GM10248 (cell line): ENCODE measurements around the gene UCN.

Experiments used
- CTCF ChIA-PET: fragments of 300-600 bp; sonication (Branson Sonifier 250); formaldehyde crosslinking; extraction: SDS; loops from one replicate; lab custom pipeline; 2021; ENCODE audit warnings: antibody characterized with exemption; lab: Yijun Ruan, JAX
- POLR2A ChIA-PET: fragments of 350-650 bp; sonication (Branson Sonifier 250); formaldehyde crosslinking; extraction: SDS; loops from one replicate; lab custom pipeline; 2020; ENCODE audit warnings: antibody characterized with exemption; lab: Yijun Ruan, JAX
- DNase-seq: peaks from one replicate; pipeline ENCODE4 v3.0.0; 2012; ENCODE audit errors: extremely low spot score
- TF ChIP-seq, protein P1 (sequence below): IDR thresholded peaks from 2 replicates; pipeline ENCODE4 v1.5.1; 2012; ENCODE audit warnings: mild to moderate bottlenecking, low read depth; ENCODE audit errors: extremely low read depth, missing control alignments, control extremely low read depth

The UCN gene

DNA sequence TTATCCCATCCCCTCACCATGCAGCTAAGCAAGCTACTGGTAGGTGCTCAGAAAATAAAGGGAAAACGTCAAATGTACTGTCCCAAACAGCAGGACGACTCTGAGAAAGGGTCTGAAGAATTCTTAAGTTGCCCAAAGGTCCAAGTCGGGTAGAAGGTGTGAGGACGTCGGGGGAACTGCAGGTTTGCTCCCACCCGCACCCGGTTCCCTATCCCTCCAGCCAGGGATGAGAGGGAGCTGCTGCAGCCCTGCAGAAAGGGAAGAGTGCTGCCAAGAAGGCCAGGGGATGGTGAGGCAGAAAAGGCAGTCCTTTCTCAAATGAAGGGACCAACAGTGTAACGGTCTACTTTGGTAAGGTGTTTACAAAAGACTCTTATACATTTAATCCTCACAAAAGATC is 6.9 kb upstream of the UCN start:
- ChIA-PET POLR2A (no interaction called here), CTCF (interaction anchor here (1.2 to 1.9 kb wide), 3 partner anchors 10 to 21 kb away, joined by 3 to 7 read pairs (median 4); no protein-coding TSS in a partner anchor)
- TF ChIP-seq, protein P1, sequence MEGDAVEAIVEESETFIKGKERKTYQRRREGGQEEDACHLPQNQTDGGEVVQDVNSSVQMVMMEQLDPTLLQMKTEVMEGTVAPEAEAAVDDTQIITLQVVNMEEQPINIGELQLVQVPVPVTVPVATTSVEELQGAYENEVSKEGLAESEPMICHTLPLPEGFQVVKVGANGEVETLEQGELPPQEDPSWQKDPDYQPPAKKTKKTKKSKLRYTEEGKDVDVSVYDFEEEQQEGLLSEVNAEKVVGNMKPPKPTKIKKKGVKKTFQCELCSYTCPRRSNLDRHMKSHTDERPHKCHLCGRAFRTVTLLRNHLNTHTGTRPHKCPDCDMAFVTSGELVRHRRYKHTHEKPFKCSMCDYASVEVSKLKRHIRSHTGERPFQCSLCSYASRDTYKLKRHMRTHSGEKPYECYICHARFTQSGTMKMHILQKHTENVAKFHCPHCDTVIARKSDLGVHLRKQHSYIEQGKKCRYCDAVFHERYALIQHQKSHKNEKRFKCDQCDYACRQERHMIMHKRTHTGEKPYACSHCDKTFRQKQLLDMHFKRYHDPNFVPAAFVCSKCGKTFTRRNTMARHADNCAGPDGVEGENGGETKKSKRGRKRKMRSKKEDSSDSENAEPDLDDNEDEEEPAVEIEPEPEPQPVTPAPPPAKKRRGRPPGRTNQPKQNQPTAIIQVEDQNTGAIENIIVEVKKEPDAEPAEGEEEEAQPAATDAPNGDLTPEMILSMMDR: no peak
- DNase-seq: no peak

DNA sequence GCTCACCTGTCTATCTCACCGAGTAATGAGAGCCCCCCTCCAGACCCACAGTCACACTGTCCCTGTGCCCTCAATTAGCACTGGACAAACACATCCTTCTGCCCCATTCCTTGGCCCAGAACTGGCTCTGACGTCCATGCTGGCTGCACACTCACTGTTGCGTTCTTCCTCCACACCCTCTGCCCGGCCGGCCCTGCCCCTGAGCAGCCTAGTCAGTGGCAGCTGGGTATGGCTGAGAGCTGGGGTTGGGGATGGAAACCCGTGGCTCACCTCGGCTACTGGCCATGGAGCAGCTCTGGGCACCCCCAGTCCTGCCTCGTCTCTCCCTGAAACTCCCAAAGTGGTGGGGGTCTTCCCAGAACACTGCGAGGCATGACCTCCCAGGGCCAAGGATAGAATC is 6.5 kb upstream of the UCN start:
- TF ChIP-seq, protein P1: no peak
- ChIA-PET POLR2A (no interaction called here), CTCF (interaction anchor here (1.2 to 1.9 kb wide), 4 partner anchors 9 to 21 kb away, joined by 3 to 8 read pairs (median 6); no protein-coding TSS in a partner anchor)
- no peak for DNase-seq

DNA sequence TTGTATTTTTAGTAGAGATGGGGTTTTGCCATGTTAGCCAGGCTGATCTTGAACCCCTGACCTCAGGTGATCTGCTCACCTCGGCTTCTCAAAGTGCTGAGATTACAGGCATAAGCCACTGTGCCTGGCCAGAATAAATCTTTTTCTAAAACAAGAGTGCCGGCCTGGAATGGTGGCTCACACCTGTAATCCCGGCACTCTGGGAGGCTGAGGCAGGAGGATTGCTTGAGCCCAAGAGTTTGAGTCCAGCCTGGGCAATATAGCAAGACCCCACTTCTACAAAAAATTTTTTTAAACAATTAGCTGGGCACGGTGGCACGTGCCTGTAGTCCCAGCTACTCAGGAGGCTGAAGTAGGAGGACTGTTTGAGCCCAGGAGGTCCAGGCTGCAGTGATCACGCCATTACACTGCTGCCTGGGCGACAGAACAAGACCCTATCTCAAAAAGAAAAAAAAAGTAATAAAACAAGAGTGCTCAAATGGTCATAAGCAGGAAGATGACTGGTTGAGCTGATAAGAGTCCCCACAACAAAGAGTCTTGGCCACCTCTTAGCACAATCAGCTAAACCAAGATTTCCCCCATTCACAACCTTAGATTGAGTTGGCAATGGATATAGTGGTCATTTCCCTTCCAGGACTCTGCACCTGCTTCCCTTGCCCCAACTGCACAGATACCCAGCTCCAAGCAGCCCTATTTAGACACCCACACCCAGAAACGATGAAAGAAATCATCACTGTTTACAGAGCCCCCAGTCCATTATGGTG is 5.8 kb upstream of the UCN start:
- DNase-seq: no peak
- POLR2A ChIA-PET: no interaction called here
- CTCF ChIA-PET: interaction anchor here (0.7 to 1.9 kb wide), 6 partner anchors 8 to 20 kb away, joined by 3 to 8 read pairs (median 4); no protein-coding TSS in a partner anchor
- TF ChIP-seq, protein P1: no peak

DNA sequence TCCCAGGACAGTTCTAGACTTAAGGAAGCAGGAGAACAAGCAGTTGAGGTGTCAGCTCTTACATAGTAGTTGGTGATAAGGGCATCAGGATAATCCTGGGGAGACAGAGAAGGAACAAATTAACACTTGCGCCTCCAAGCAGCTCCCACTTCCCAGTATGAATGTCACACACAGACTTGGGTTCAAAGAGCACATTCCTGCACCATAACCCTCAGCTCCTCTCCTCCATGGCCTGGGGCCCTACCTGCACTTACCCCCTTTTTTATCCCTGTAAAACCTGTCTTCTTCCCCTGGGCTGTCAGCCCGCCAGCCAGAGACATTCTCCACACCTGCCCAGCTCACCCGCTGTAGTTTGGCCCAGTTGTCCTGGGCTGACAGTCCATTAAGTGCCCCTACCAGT is 3.9 kb upstream of the UCN start:
- POLR2A ChIA-PET: no interaction called here
- TF ChIP-seq, protein P1: no peak
- DNase-seq: no peak
- CTCF ChIA-PET: interaction anchor here (1.5 to 3.7 kb wide), 4 partner anchors 9 to 33 kb away, joined by 7 to 15 read pairs (median 10); partner anchors contain the start of gene MPV17

DNA sequence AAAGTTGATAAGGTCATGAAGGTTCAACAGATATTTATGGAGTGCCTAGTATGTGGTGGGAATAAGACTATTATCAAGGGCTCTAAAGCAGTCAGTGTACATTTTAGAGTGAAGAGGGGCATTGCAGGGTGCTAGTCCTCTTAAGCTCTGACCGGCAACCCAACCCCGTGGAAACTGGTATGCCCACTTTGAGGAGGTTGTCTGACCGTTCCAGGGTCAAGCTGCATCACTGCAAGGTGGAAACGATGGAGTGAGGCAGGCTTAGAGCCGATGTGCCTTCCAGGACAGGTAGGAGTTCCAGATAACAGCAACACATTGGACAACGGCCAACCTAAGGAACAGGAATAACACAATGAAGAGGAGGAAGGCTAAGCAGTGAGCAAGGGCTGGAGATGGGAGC is 1.4 kb upstream of the UCN start:
- TF ChIP-seq, protein P1: no peak
- POLR2A ChIA-PET: no interaction called here
- no peak for DNase-seq
- CTCF ChIA-PET: interaction anchor here (0.9 to 3.7 kb wide), 2 partner anchors 10 to 31 kb away, joined by 3 to 14 read pairs; no protein-coding TSS in a partner anchor

DNA sequence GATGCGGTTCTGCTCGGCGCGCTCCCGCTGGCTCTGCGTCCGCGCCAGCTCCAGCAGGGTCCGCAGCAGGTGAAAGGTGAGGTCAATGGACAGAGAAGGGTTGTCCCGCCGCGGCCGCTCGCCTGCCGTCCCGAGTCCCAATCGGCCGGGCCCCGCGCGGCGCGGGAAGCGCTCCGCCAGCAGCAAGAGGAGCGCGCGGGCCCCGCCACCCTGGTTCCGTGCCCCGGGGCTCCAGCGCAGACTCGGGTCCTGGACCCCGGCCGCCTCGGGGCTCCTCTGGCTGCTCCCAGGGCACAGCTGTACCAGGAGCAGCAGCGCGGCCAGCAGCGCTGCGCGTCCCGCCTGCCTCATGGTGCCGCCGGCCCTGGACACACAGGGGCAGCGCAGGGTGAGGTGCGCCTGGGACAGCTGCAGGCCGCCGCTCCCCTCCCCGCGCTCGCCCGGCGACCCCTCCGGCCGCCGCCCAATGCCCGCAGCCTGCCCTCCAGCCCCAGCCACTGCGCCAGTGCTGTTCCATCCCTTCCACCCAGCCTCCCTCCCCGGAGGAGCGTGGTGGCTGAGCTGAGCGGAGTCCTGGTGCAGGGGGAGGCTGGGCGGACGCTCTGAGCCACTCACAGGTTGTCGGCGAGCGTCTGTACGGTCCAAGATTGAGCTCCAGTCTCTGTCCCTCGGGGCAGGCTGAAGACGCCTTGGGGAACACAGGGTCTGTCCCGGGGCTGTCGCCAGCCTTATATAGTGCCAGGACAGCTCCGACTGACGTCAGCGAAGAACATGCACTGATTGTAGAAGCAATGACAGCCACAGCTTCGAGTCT is 493 bp downstream of the UCN start:
- DNase-seq: no peak
- TF ChIP-seq, protein P1: no peak
- CTCF ChIA-PET: no interaction called here

More for the DNA sequence above, 493 bp downstream of the UCN start:
- POLR2A ChIA-PET: no interaction called here
